ENCODE measurements around the gene SRPRA.
"Not testable (repeated sequence)": the region's sequence is repeated elsewhere in the genome, so short reads cannot be mapped to it uniquely, and the experiment has no call there.

SRPRA gene

GRCh38 chr11:126268708-126269579, at the start of gene SRPRA, which contains the start of gene FOXRED1:
Gene SRPRA, minus strand, starts transcription at chr11:126268895. Its CDS starts 91 bp downstream, at chr11:126268804.
Gene FOXRED1, plus strand, starts transcription at chr11:126269154. Its CDS starts 53 bp downstream, at chr11:126269207.
- DNase-seq (ENCODE audit: low read depth in 3 of 3): peak; percentile 99 to 100 (median 100)

- no peak for DNase-seq (ENCODE audit: low read depth in 3 of 3)
These were observed 49.3 kb upstream of the SRPRA start for GRCh38 chr11:126317756-126318573.

GRCh38 chr11:126317432-126317755, 48.7 kb upstream of the SRPRA start:
- no peak for DNase-seq (ENCODE audit: low read depth in 3 of 3)

- DNase-seq (ENCODE audit: low read depth in 3 of 3): no peak
These were observed 45.1 kb upstream of the SRPRA start for GRCh38 chr11:126313826-126314225.

GRCh38 chr11:126312961-126313360, 44.3 kb upstream of the SRPRA start:
- DNase-seq (ENCODE audit: low read depth in 3 of 3): no peak

GRCh38 chr11:126311401-126312291, 43.0 kb upstream of the SRPRA start:
- DNase-seq (ENCODE audit: low read depth in 3 of 3): no peak

- no peak for DNase-seq (ENCODE audit: low read depth in 3 of 3)
These were observed 42.3 kb upstream of the SRPRA start for GRCh38 chr11:126310992-126311310.

- peak; percentile 24 to 51 (median 27) for DNase-seq (ENCODE audit: low read depth in 3 of 3)
These were observed 41.7 kb upstream of the SRPRA start for GRCh38 chr11:126310200-126310991.

GRCh38 chr11:126308771-126309170, 40.1 kb upstream of the SRPRA start:
- not testable (repeated sequence) for DNase-seq (ENCODE audit: low read depth in 3 of 3)

- DNase-seq (ENCODE audit: low read depth in 3 of 3): no peak
These were observed 39.6 kb upstream of the SRPRA start for GRCh38 chr11:126308271-126308671.

GRCh38 chr11:126307706-126308105, 39.0 kb upstream of the SRPRA start:
- DNase-seq (ENCODE audit: low read depth in 3 of 3): no peak

GRCh38 chr11:126305699-126306098, 37.0 kb upstream of the SRPRA start:
- peak in 1 of 3 experiments; percentile 17 for DNase-seq (ENCODE audit: low read depth in 3 of 3)

- DNase-seq (ENCODE audit: low read depth in 3 of 3): no peak
These were observed 35.9 kb upstream of the SRPRA start for GRCh38 chr11:126304457-126305075.

- peak; percentile 70 to 86 (median 74) for DNase-seq (ENCODE audit: low read depth in 3 of 3)
These were observed 35.1 kb upstream of the SRPRA start, which contains the start of gene DCPS for GRCh38 chr11:126303623-126304456. Gene DCPS, plus strand, starts transcription at chr11:126304060. Its CDS starts 21 bp downstream, at chr11:126304081.

GRCh38 chr11:126297004-126297403, 28.3 kb upstream of the SRPRA start:
- no peak for DNase-seq (ENCODE audit: low read depth in 3 of 3)

- no peak for DNase-seq (ENCODE audit: low read depth in 3 of 3)
These were observed 25.0 kb upstream of the SRPRA start for GRCh38 chr11:126293726-126294125.

GRCh38 chr11:126290887-126291286, 22.2 kb upstream of the SRPRA start:
- no peak for DNase-seq (ENCODE audit: low read depth in 3 of 3)

GRCh38 chr11:126288237-126288636, 19.5 kb upstream of the SRPRA start:
- DNase-seq (ENCODE audit: low read depth in 3 of 3): no peak

GRCh38 chr11:126284829-126285228, 16.1 kb upstream of the SRPRA start:
- DNase-seq (ENCODE audit: low read depth in 3 of 3): peak; percentile 78 to 88 (median 88)

Measured in stimulated activated CD4-positive, alpha-beta T cell treated with anti-CD3 and anti-CD28 coated beads, TNF-alpha, amount 100 ng/mL, for 24 hours (primary cell).